IMR-90 (cell line): ENCODE data around the gene GPR32. TPM values are rescaled to one million over a fixed set of nuclear protein-coding genes. Genes with fewer than 3 reads are reported as not detected.

ENCODE experiments used
- ATAC-seq: fragments of 200-7000 bp; cut with Tn5 transposase; 2 replicates; pipeline ENCODE4 v1.9.1; 2020; ENCODE audit warnings: low read depth, mild to moderate bottlenecking, moderate library complexity
- BruUV-seq: library from RNA; stranded (reverse); fragments of 400-500 nt; replicated peaks from 2 replicates; lab custom pipeline; 2021; lab: Mats Ljungman, UMichigan
- CTCF ChIA-PET: fragments of 300-600 bp; formaldehyde crosslinking; extraction: SDS; loops from one replicate; lab custom pipeline; 2021; ENCODE audit warnings: antibody characterized with exemption; lab: Yijun Ruan, JAX
- POLR2A ChIA-PET: fragments of 300-600 bp; sonication (Branson Sonifier 250); formaldehyde crosslinking; loops from one replicate; lab custom pipeline; 2022; ENCODE audit warnings: antibody characterized with exemption; ENCODE audit not compliant: unreplicated experiment; lab: Charles Lee
- DNase-seq: peaks from one replicate; pipeline ENCODE4 v3.0.0; 2013
- H2AFZ ChIP-seq: replicated peaks from 2 replicates; pipeline ENCODE3; 2013; ENCODE audit warnings: low read length, mild to moderate bottlenecking; ENCODE audit not compliant: poor library complexity
- H2AK5ac ChIP-seq: 2 replicates; pipeline ENCODE4 v1.6.1; 2013; ENCODE audit warnings: low read depth, low read length, inconsistent platforms
- H2AK9ac ChIP-seq: replicated peaks from 2 replicates; pipeline ENCODE3; 2013; ENCODE audit warnings: mild to moderate bottlenecking, low read depth, low read length, moderate library complexity; ENCODE audit not compliant: poor library complexity
- H2BK120ac ChIP-seq: 2 replicates; pipeline ENCODE4 v1.6.1; 2013; ENCODE audit warnings: low read depth, low read length, inconsistent platforms
- H2BK15ac ChIP-seq: 3 replicates; pipeline ENCODE4 v1.6.1; 2013; ENCODE audit warnings: low read depth, low read length, inconsistent platforms
- H2BK20ac ChIP-seq: 2 replicates; pipeline ENCODE4 v1.6.1; 2013; ENCODE audit warnings: low read depth, mild to moderate bottlenecking, inconsistent platforms, low read length, moderate library complexity
- H2BK5ac ChIP-seq: 2 replicates; pipeline ENCODE4 v1.6.1; 2013; ENCODE audit warnings: mild to moderate bottlenecking, low read depth, low read length, inconsistent platforms; ENCODE audit not compliant: poor library complexity, severe bottlenecking
- H3K14ac ChIP-seq: replicated peaks from 2 replicates; pipeline ENCODE4 v1.6.1; 2013; ENCODE audit warnings: low read depth, low read length, inconsistent platforms
- H3K18ac ChIP-seq: 2 replicates; pipeline ENCODE4 v1.6.1; 2013; ENCODE audit warnings: low read depth, low read length, control low read depth
- H3K23ac ChIP-seq: 2 replicates; pipeline ENCODE4 v1.6.1; 2013; ENCODE audit warnings: low read depth, low read length, inconsistent platforms
- H3K27ac ChIP-seq: 2 replicates; pipeline ENCODE4 v1.5.1; 2013; ENCODE audit warnings: mild to moderate bottlenecking, control low read depth, low read length; ENCODE audit not compliant: insufficient read depth
- H3K27me3 ChIP-seq: 2 replicates; pipeline ENCODE4 v1.6.1; 2013; ENCODE audit warnings: low read length; ENCODE audit not compliant: control insufficient read depth, insufficient read depth
- H3K36me3 ChIP-seq: 2 replicates; pipeline ENCODE4 v1.6.1; 2013; ENCODE audit warnings: low read length, mixed read lengths; ENCODE audit not compliant: control insufficient read depth, insufficient read depth
- H3K4ac ChIP-seq: 2 replicates; pipeline ENCODE4 v1.6.1; 2013; ENCODE audit warnings: low read depth, low read length, inconsistent platforms
- H3K4me1 ChIP-seq: 2 replicates; pipeline ENCODE4 v1.6.1; 2013; ENCODE audit warnings: low read length, mixed read lengths; ENCODE audit not compliant: control insufficient read depth, insufficient read depth
- H3K4me2 ChIP-seq: 2 replicates; pipeline ENCODE4 v1.6.1; 2013; ENCODE audit warnings: low read depth, mild to moderate bottlenecking, control low read depth, low read length, moderate library complexity
- H3K4me3 ChIP-seq: 2 replicates; pipeline ENCODE4 v1.5.1; 2013; ENCODE audit warnings: low read depth, mild to moderate bottlenecking, control low read depth, low read length, moderate library complexity; ENCODE audit not compliant: insufficient read depth
- H3K56ac ChIP-seq: 2 replicates; pipeline ENCODE4 v1.6.1; 2013; ENCODE audit warnings: low read length, inconsistent platforms; ENCODE audit not compliant: insufficient read depth; ENCODE audit errors: extremely low read depth
- H3K79me1 ChIP-seq, 2 experiments: 2 replicates each; pipeline ENCODE4 v1.6.1; 2013; ENCODE audit warnings: low read length in 2 of 2, inconsistent platforms in 1 of 2, low read depth in 1 of 2
- H3K9ac ChIP-seq: 2 replicates; pipeline ENCODE4 v1.6.1; 2013; ENCODE audit warnings: low read depth, low read length, control low read depth
- H3K9me1 ChIP-seq: 2 replicates; pipeline ENCODE4 v1.6.1; 2013; ENCODE audit warnings: low read length, inconsistent platforms; ENCODE audit not compliant: insufficient read depth
- H3K9me3 ChIP-seq: 2 replicates; pipeline ENCODE4 v1.6.1; 2013; ENCODE audit warnings: low read length; ENCODE audit not compliant: control insufficient read depth, insufficient read depth
- H4K20me1 ChIP-seq: 2 replicates; pipeline ENCODE4 v1.6.1; 2013; ENCODE audit warnings: low read length, inconsistent platforms; ENCODE audit not compliant: insufficient read depth
- H4K5ac ChIP-seq: 2 replicates; pipeline ENCODE4 v1.6.1; 2013; ENCODE audit warnings: mild to moderate bottlenecking, low read depth, low read length, control low read depth
- H4K8ac ChIP-seq, 2 experiments: 2 replicates each; pipeline ENCODE4 v1.6.1; 2013; ENCODE audit warnings: low read depth in 2 of 2, low read length in 2 of 2, control low read depth in 1 of 2, inconsistent platforms in 1 of 2
- H4K91ac ChIP-seq: 2 replicates; pipeline ENCODE4 v1.6.1; 2013; ENCODE audit warnings: low read depth, low read length, inconsistent platforms; ENCODE audit not compliant: insufficient read depth
- BHLHE40 ChIP-seq: fragments of 150-350 bp; IDR thresholded peaks from 2 replicates; pipeline ENCODE4 v1.6.1; 2016; ENCODE audit warnings: mild to moderate bottlenecking, low read depth, low read length
- CEBPB ChIP-seq: IDR thresholded peaks from 2 replicates; pipeline ENCODE4 v1.6.1; 2012; ENCODE audit warnings: low read depth, low read length, improper control_type of control experiment
- CHD1 ChIP-seq: IDR thresholded peaks from 2 replicates; pipeline ENCODE4 v1.6.1; 2012; ENCODE audit warnings: low read depth, low read length, improper control_type of control experiment
- FOS ChIP-seq: fragments of 150-350 bp; IDR thresholded peaks from 2 replicates; pipeline ENCODE4 v1.6.1; 2016; ENCODE audit warnings: low read depth, low read length
- MAFK ChIP-seq: IDR thresholded peaks from 2 replicates; pipeline ENCODE4 v1.6.1; 2012; ENCODE audit warnings: low read depth, low read length, improper control_type of control experiment
- MAZ ChIP-seq: IDR thresholded peaks from 2 replicates; pipeline ENCODE4 v1.6.1; 2012; ENCODE audit warnings: low read depth, mild to moderate bottlenecking, low read length, improper control_type of control experiment, moderate library complexity, borderline replicate concordance
- MXI1 ChIP-seq: IDR thresholded peaks from 2 replicates; pipeline ENCODE4 v1.6.1; 2012; ENCODE audit warnings: low read depth, mild to moderate bottlenecking, low read length, moderate library complexity, borderline replicate concordance
- NFE2L2 ChIP-seq: fragments of 150-350 bp; IDR thresholded peaks from 2 replicates; pipeline ENCODE4 v1.6.1; 2016; ENCODE audit warnings: low read depth, mild to moderate bottlenecking, low read length
- POLR2A ChIP-seq: IDR thresholded peaks from 2 replicates; pipeline ENCODE4 v1.6.1; 2012; ENCODE audit warnings: mild to moderate bottlenecking, low read depth, low read length
- RAD21 ChIP-seq: IDR thresholded peaks from 2 replicates; pipeline ENCODE4 v1.6.1; 2012; ENCODE audit warnings: low read length, improper control_type of control experiment
- RCOR1 ChIP-seq: IDR thresholded peaks from 2 replicates; pipeline ENCODE4 v1.6.1; 2012; ENCODE audit warnings: mild to moderate bottlenecking, low read length, improper control_type of control experiment; ENCODE audit not compliant: insufficient replicate concordance
- RFX5 ChIP-seq: IDR thresholded peaks from 2 replicates; pipeline ENCODE4 v1.8.0; 2012; ENCODE audit warnings: low read depth, mild to moderate bottlenecking, low read length, moderate library complexity
- SMC3 ChIP-seq: fragments of 150-350 bp; IDR thresholded peaks from 2 replicates; pipeline ENCODE4 v1.6.1; 2016; ENCODE audit warnings: low read depth, mild to moderate bottlenecking, antibody characterized with exemption, low read length, moderate library complexity
- WGBS, 2 experiments: methylation state at CpG; one replicate each; pipeline versions ENCODE4 v1.1.5 to v1.1.7; 2013; ENCODE audit warnings: missing lambda C conversion rate in 2 of 2; ENCODE audit not compliant: insufficient read length in 1 of 2; ENCODE audit errors: extremely low coverage in 2 of 2; 5-methylcytosine and 5-hydroxymethylcytosine counted together
- dilution Hi-C: fragments of 300-500 bp; cut with HindIII; formaldehyde crosslinking; loops from one replicate; pipeline ENCODE4 v1.14.3; 2018; ENCODE audit warnings: low sequenced_read_pairs; ENCODE audit not compliant: unreplicated experiment
- in situ Hi-C: fragments of 300-500 bp; cut with MboI; formaldehyde crosslinking; loops from 3 replicates; pipeline ENCODE4 v1.14.3; 2019; ENCODE audit warnings: low sequenced_read_pairs, inconsistent platforms, mixed read lengths
- intact Hi-C: fragments of 100-400 bp; cut with micrococcal nuclease; formaldehyde crosslinking; loops from 2 replicates; pipeline ENCODE4 v1.10.0; 2022
- polyA plus RNA-seq, 3 experiments: library from polyadenylated mRNA; depleted of rRNA; stranded (reverse); fragments of >200 nt; gene quantifications; 2 replicates each; pipeline ENCODE4 v1.2.3, GENCODE V29; 2012; ENCODE audit warnings: low replicate concordance in 1 of 3
- total RNA-seq: library from RNA; depleted of rRNA; stranded (reverse); fragments of >200 nt; gene quantifications from 2 replicates; pipeline ENCODE4 v1.2.3, GENCODE V29; 2012
- TF ChIP-seq, protein P1 (sequence below): fragments of 150-350 bp; IDR thresholded peaks from 2 replicates; pipeline ENCODE4 v1.6.1; 2016; ENCODE audit warnings: low read depth, mild to moderate bottlenecking, low read length, moderate library complexity, borderline replicate concordance
- TF ChIP-seq, protein P2 (sequence below): conservative IDR thresholded peaks from 2 replicates; pipeline ENCODE4 v1.5.1; 2012; ENCODE audit warnings: mild to moderate bottlenecking, low read depth, low read length, improper control_type of control experiment
- TF ChIP-seq, protein P3 (sequence below): fragments of 150-350 bp; IDR thresholded peaks from 2 replicates; pipeline ENCODE4 v1.6.1; 2017; ENCODE audit warnings: mild to moderate bottlenecking, antibody characterized with exemption, low read length, low read depth

The GPR32 gene
- total and polyA plus RNA-seq, 2 of the 4 experiments (the other 2 are of a cell fraction), result not detected

DNA sequence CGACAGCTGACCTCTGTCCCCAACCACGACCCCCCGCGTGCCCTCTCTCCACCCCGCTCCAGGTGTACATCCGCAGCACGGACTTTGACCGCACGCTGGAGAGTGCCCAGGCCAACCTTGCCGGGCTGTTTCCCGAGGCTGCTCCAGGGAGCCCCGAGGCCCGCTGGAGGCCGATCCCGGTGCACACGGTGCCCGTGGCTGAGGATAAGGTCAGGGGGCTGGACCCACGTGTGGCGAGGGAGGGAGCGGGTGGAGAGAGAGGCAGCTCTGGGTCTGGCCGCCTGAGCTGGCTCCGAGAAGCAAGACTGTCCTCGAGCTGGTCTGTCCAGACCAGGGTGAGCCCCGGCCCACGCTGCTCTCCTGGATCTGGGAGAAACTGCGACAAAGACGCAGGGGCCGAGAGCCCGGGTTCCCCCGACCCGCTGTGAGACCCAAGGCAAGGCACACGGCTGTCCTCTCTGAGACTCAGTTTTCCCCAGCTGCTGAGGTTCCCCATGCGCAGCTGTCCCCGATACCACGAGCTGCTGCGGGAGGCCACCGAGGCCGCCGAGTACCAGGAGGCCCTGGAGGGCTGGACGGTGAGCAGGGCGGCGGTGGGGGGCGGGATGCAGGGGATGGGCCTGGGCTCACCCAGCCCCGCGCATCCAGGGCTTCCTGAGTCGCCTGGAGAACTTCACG lies 21.5 kb downstream of the GPR32 start:
- no peak overlapping the region for H2AK5ac ChIP-seq
- H2BK15ac ChIP-seq, result no peak overlapping the region
- H3K23ac ChIP-seq, result no peak overlapping the region
- H3K9ac ChIP-seq, result no peak overlapping the region
- DNase-seq (no peak), ATAC-seq (no peak)
- no peak overlapping the region for H2BK5ac ChIP-seq
- BruUV-seq, result no TSS peak
- H3K4me2 ChIP-seq, result no peak overlapping the region
- H3K27me3 ChIP-seq, result no peaks in the 10 kb centered on the region
- H3K36me3 ChIP-seq, result peaks cover 3% of the 10 kb centered on the region; the same call in 1 of the 2 replicates
- ChIA-PET POLR2A (no interaction called here), CTCF (no interaction called here)
- H3K4ac ChIP-seq, result no peak overlapping the region
- H3K18ac ChIP-seq, result no peak overlapping the region
- H4K5ac ChIP-seq, result no peak overlapping the region
- peaks cover 3% of the 10 kb centered on the region for H3K9me1 ChIP-seq
- H2BK20ac ChIP-seq, result no peak overlapping the region
- 79% methylated on average over 23 of the region's 47 CpGs; no CpG with 5 or more reads in 1 of the 2 experiments for WGBS, 2 experiments
- no peak overlapping the region for H3K14ac ChIP-seq
- H4K20me1 ChIP-seq, result peaks cover 29% of the 10 kb centered on the region
- H4K91ac ChIP-seq, result no peak overlapping the region
- no peaks in the 10 kb centered on the region for H3K79me1 ChIP-seq
- in situ Hi-C loops, result no loop called here
- no peak overlapping the region for H3K4me3 ChIP-seq
- no peak overlapping the region for H2AK9ac ChIP-seq
- H2BK120ac ChIP-seq, result no peak overlapping the region
- intact Hi-C loops, result no loop called here
- H3K4me1 ChIP-seq, result no peaks in the 10 kb centered on the region
- TF ChIP-seq RCOR1 (no peak), POLR2A (no peak), FOS (no peak), MAFK (no peak), CEBPB (no peak), RFX5 (no peak), MAZ (no peak), RAD21 (no peak), NFE2L2 (no peak), CHD1 (no peak), SMC3 (no peak), BHLHE40 (no peak), MXI1 (no peak)
- TF ChIP-seq, protein P1, sequence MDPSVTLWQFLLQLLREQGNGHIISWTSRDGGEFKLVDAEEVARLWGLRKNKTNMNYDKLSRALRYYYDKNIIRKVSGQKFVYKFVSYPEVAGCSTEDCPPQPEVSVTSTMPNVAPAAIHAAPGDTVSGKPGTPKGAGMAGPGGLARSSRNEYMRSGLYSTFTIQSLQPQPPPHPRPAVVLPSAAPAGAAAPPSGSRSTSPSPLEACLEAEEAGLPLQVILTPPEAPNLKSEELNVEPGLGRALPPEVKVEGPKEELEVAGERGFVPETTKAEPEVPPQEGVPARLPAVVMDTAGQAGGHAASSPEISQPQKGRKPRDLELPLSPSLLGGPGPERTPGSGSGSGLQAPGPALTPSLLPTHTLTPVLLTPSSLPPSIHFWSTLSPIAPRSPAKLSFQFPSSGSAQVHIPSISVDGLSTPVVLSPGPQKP, result no peak
- TF ChIP-seq, protein P2, sequence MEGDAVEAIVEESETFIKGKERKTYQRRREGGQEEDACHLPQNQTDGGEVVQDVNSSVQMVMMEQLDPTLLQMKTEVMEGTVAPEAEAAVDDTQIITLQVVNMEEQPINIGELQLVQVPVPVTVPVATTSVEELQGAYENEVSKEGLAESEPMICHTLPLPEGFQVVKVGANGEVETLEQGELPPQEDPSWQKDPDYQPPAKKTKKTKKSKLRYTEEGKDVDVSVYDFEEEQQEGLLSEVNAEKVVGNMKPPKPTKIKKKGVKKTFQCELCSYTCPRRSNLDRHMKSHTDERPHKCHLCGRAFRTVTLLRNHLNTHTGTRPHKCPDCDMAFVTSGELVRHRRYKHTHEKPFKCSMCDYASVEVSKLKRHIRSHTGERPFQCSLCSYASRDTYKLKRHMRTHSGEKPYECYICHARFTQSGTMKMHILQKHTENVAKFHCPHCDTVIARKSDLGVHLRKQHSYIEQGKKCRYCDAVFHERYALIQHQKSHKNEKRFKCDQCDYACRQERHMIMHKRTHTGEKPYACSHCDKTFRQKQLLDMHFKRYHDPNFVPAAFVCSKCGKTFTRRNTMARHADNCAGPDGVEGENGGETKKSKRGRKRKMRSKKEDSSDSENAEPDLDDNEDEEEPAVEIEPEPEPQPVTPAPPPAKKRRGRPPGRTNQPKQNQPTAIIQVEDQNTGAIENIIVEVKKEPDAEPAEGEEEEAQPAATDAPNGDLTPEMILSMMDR, result no peak
- TF ChIP-seq, protein P3, sequence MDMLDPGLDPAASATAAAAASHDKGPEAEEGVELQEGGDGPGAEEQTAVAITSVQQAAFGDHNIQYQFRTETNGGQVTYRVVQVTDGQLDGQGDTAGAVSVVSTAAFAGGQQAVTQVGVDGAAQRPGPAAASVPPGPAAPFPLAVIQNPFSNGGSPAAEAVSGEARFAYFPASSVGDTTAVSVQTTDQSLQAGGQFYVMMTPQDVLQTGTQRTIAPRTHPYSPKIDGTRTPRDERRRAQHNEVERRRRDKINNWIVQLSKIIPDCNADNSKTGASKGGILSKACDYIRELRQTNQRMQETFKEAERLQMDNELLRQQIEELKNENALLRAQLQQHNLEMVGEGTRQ, result no peak
- dilution Hi-C loops, result no loop called here
- H3K9me3 ChIP-seq, result no peaks in the 10 kb centered on the region
- no peak overlapping the region for H3K56ac ChIP-seq
- H3K27ac ChIP-seq, result no peak overlapping the region
- no peak overlapping the region for H4K8ac ChIP-seq
- no peak overlapping the region for H2AFZ ChIP-seq
